ENCODE data around the gene WDSUB1. TPM values are rescaled to one million over a fixed set of nuclear protein-coding genes. Genes with fewer than 3 reads are reported as not detected.

WDSUB1 gene
- total and polyA plus RNA-seq, 9 of the 15 experiments (the other 6 are each of a cell fraction or from before 2014, with no cell fraction given): 5.2 to 13.7 (median 9.4) TPM

DNA sequence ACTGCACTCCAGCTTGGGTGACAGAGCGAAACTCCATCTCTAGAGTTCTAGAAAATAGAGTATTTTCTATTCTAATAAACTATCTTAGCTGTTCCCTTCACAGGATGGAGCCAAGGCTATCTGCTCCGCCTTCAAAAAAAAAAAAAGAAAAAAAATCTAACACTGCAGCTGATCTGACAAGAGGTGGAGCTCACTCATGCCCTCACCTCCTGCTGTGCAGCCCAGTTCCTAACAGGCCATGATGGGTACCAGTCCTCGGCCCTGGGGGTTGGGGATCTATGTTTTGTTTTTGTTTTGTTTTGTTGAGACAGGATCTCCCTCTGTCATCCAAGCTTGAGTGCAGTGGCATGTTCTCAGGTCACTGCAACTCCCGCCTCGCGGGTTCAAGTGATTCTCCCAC lies 3.0 kb downstream of the WDSUB1 start:
- WGBS (ENCODE audit: insufficient coverage, low coverage, missing lambda C conversion rate): 73% methylated on average over 6 of the region's 6 CpGs
- H3K79me2 ChIP-seq (ENCODE audit: control insufficient read depth, insufficient read depth, low read length): peaks cover 37% of the 10 kb centered on the region
- CTCF ChIA-PET (ENCODE audit: low intra/inter-chr PET ratio): no interaction called here

More for the DNA sequence above, 3.0 kb downstream of the WDSUB1 start:
- Histone ChIP-seq H4K20me1 (replicated peaks; ENCODE audit: control insufficient read depth, insufficient read depth, low read length) (no peaks in the 10 kb centered on the region), H3K4me2 (ENCODE audit: insufficient read depth, low read length) (no peak overlapping the region), H3K27ac (ENCODE audit: extremely low read depth, low read depth, low read length) (no peak overlapping the region), H3K36me3 (ENCODE audit: control insufficient read depth, insufficient read depth, low read length) (peaks cover 29% of the 10 kb centered on the region; the same call in 2 of the 3 replicates), H3K9me1 (ENCODE audit: control insufficient read depth, insufficient read depth, low read length) (no peaks in the 10 kb centered on the region), H3K9ac (ENCODE audit: insufficient read depth in 1 of 2, low read depth in 2 of 2, low read length in 2 of 2) (no peak overlapping the region), H3K9me3 (replicated peaks; ENCODE audit: control insufficient read depth, insufficient read depth, low read depth, low read length) (no peaks in the 10 kb centered on the region), H3K4me3 (no peak overlapping the region), H3K27me3 (ENCODE audit: control insufficient read depth in 2 of 2, insufficient read depth in 2 of 2, low read length in 2 of 2) (no peaks in the 10 kb centered on the region), H3K4me1 (replicated peaks in 1 of 2; ENCODE audit: control insufficient read depth in 2 of 2, insufficient read depth in 2 of 2, low read length in 2 of 2) (peaks cover 9 to 19% of the 10 kb centered on the region in 2 experiments), H2AFZ (ENCODE audit: low read depth, low read length) (no peak overlapping the region)
- POLR2A ChIA-PET: interaction anchor here (0.5 to 1.4 kb wide), 7 partner anchors 9 to 328 kb away, joined by 3 to 5 read pairs (median 3); no protein-coding TSS in a partner anchor
- intact Hi-C loops (cut with micrococcal nuclease) (no loop called here), in situ Hi-C loops (cut with MboI) (no loop called here)
- TF ChIP-seq ZNF384 (IDR thresholded peaks at IDR 0.05; ENCODE audit: low read depth, low read length) (peak; percentile 81), ZNF143 (CRISPR knock-in tag; IDR thresholded peaks at IDR 0.05) (no peak), ZBTB33 (CRISPR knock-in tag; IDR thresholded peaks at IDR 0.05) (peak; percentile 79), NFE2 (IDR thresholded peaks at IDR 0.05; ENCODE audit: low read depth) (peak; percentile 29), PHF8 (IDR thresholded peaks at IDR 0.05; ENCODE audit: borderline replicate concordance, low read length) (no peak), JUN (IDR thresholded peaks at IDR 0.05; ENCODE audit: borderline replicate concordance, low read depth, low read length) (no peak), JUN (CRISPR knock-in tag; IDR thresholded peaks at IDR 0.05; ENCODE audit: borderline replicate concordance) (no peak), ZNF76 (CRISPR knock-in tag; IDR thresholded peaks at IDR 0.05; ENCODE audit: borderline replicate concordance) (no peak), ZNF41 (CRISPR knock-in tag; conservative IDR thresholded peaks at IDR 0.05) (no peak), TFAP4 (CRISPR knock-in tag; IDR thresholded peaks at IDR 0.05; ENCODE audit: borderline replicate concordance) (peak; percentile 66; the same call in 1 of the 2 replicates)
- DNase-seq (ENCODE audit: extremely low read depth in 1 of 4, low spot score in 3 of 4): peak in 1 of 4 experiments; percentile 30
- BruUV-seq (replicated peaks): no TSS peak
- no peak for ATAC-seq
- FAIRE-seq: no peak

Data from K562 (cell line).